ENCODE results near the gene ALDH1L2.

ALDH1L2 gene

GRCh38 chr12:105032703-105033357, 51.4 kb downstream of the ALDH1L2 start:
- no peak for DNase-seq (ENCODE audit: low spot score)

- no peak for DNase-seq (ENCODE audit: low spot score)
These were observed 53.1 kb downstream of the ALDH1L2 start for GRCh38 chr12:105030820-105031807.

DNA sequence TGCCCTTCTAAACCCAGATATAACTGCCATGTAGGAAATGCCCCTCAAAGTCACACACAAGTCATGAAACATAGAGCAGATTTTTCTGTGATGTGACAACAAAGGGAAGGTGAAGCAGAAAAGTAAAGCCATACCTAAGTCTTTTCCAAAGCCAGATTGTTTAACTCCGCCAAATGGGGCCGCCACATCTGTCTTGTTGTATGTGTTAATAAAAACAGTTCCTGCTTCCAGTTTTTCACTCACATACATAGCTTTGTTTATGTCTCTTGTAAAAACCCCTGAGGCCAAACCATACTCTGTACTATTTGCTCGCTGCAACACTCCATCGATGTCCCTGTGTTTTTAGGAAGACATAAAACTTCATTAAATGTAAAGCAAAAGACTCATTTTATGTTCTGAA, 57.8 kb downstream of the ALDH1L2 start:
- no peak for DNase-seq (ENCODE audit: low spot score)

GRCh38 chr12:105025890-105026289, 58.4 kb downstream of the ALDH1L2 start:
- no peak for DNase-seq (ENCODE audit: low spot score)

GRCh38 chr12:105024928-105025327, 59.3 kb downstream of the ALDH1L2 start:
- no peak for DNase-seq (ENCODE audit: low spot score)

- DNase-seq (ENCODE audit: low spot score) = no peak
These were observed 63.9 kb downstream of the ALDH1L2 start for GRCh38 chr12:105020241-105020962.

- no peak for DNase-seq (ENCODE audit: low spot score)
These were observed 65.5 kb downstream of the ALDH1L2 start for GRCh38 chr12:105018776-105019175.

DNA sequence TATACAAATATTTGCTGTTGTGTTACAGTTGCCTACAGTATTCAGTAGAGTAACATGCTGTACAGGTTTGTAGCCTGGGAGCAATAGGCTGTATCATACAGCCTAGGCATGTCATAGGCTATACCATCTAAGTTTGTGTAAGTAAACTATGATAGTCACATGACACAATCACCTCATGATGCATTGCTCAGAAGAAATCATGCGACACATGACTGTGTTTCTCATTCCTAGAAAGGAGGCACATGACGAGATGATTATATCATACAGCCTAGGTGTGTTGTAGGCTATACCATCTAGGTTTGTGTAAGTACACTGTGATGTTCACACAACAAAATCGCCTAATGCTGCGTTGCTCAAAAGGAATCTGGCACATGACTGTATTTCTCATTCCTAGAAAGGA, 66.2 kb downstream of the ALDH1L2 start:
- no peak for DNase-seq (ENCODE audit: low spot score)

DNA sequence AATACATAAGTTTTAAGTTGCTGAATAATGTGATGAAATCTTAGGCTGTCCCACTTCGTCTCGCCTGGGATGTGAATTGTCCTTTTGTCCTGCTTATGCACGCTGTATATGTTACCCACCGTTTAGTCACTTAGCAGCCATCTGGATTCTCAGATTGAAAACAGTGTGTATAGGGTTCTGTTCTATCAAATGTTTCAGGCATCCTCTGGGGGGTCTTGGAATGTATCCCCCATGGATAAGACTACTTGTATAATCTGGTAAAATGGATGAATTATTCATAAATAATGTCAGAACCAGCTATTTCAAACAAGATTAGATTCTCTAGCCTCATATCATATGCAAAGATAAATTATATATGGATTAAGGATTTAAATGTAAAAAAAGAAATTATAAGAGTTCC, 68.7 kb downstream of the ALDH1L2 start:
- DNase-seq (ENCODE audit: low spot score) = no peak

DNA sequence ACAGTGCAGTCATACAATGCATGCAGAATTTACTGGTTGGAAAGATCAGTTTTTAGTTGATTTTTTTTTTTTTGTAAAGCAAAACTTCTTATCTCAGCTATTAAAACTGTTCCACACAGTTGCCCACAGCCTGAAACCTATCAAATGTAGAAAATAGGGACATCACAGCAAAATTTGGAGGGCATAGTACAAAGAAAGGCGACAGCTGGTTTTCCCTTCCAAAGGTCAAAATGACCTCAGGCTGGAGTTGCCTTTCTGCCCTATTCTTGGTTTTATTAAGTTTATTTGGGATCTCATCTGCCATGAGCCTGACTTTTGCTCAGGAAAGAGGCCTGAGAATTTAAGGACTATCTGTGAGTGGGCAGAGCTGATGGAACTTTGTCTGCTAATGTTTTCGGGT, 69.7 kb downstream of the ALDH1L2 start:
- no peak for DNase-seq (ENCODE audit: low spot score)

- no peak for DNase-seq (ENCODE audit: low spot score)
These were observed 70.4 kb downstream of the ALDH1L2 start for GRCh38 chr12:105013892-105014291.

DNA sequence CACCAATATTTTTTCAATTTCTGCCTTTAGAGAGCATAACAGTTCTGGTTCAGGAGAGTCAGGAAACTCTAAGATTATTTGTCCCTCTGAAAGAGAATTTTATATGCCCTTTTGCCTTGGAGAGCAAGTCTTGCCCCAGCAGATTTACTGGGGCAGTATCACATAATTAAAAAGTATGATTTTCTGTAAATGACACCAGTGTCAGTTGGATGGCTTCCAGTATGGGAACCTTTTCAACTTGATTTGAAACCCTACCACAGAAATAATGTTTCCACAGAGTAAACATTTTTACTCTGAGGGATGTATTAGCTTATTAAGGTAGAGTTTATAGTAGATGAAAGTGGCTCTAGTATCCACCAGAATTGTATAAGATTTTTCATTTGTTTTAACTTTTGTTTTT, 82.8 kb downstream of the ALDH1L2 start:
- no peak for DNase-seq (ENCODE audit: low spot score)

DNA sequence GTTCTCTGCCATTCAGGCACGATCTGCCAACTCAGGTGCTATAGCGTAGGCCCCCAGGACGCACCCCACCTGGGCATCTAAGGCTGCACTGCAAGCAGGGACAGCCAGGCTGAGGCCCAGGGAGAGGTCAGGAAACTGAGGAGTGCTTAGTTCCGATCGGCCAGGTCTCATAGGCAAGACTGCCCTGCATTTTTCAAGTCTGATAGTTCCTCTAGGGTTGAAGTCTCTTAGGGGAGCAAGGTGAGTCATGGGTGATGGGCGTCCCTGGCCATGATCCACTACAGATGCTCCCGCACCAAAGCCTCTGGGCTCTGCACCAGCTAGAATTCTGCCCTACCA, 84.9 kb downstream of the ALDH1L2 start:
- no peak for DNase-seq (ENCODE audit: low spot score)

DNA sequence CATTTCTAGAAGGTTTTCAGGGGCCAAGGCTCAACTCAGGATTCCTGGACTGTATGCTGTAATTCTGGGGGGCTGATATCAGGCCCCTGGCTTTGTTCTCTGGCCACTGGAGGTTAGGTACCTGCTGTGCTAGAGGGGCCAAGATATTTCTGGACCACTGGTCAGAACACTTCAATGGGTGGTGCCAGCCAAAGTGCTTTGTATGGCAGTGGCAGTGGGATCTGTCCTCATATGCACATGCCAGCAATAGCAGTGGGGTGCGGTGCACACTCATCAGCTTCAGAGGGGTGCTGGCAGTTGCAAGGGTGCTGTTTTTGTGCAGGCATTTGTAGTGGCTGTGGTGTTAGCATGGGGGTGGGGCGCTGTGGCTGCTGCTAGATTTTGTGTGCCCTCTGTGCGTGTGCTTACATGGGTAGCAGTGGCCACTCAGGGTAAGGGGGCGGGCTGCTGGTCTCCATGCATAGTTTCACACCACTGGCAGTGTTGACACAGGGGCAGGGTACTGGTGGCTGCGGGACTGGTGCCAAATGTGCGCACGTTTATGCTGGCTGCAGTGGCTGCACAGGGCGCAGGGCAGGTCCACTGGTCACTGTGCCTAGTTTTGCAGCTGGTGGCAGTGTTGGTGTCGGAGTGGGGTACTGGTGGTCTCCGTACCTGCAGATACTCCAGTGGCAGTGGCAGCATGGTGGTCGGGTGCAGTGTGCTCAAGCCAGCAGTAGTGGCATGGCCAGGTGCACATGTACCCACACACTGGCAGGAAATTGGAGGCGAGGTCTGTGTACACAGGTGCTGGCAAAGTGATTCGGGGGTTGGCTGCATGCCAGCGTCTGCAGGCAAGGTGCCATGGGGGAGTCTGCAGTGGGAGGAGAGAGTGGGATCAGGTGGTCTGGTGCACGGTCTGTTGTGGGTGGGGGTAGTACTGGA, 85.6 kb downstream of the ALDH1L2 start:
- DNase-seq (ENCODE audit: low spot score) = no peak

DNA sequence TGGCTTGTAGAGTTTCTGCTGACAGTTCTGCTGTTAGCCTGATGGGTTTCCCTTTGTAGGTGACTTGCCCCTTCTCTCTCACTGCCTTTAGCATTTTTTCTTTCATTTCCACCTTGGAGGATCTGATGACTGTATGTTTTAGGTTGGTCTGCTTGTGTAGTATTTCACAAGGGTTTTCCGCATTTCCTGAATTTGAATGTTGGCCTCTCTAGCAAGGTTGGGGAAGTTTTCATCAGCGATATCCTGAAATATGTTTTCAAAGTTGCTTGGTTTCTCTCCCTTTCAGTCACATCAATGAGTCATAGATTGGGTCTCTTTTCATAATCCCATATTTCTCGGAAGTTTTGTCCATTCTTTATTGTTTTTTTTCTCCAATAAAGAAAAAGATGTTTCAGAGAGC, 86.7 kb downstream of the ALDH1L2 start:
- no peak for DNase-seq (ENCODE audit: low spot score)

DNA sequence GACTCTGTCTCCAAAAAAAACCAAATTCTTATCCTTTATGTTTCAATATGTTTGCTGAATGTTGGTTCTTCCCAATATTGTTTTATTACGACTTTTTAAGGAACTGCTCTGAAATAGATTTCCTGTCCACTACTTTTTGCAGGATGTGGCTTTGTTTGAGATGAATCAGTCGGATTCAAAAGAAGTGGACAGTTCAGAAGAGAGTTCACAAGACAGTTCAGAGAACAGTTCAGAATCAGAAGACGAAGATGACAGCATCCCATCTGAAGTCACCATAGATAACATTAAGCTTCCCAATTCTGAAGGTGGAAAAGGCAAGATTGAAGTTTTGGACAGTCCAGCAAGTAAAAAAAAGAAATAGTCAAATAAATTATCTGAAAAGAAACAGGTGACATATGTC, 89.9 kb downstream of the ALDH1L2 start:
- no peak for DNase-seq (ENCODE audit: low spot score)

DNA sequence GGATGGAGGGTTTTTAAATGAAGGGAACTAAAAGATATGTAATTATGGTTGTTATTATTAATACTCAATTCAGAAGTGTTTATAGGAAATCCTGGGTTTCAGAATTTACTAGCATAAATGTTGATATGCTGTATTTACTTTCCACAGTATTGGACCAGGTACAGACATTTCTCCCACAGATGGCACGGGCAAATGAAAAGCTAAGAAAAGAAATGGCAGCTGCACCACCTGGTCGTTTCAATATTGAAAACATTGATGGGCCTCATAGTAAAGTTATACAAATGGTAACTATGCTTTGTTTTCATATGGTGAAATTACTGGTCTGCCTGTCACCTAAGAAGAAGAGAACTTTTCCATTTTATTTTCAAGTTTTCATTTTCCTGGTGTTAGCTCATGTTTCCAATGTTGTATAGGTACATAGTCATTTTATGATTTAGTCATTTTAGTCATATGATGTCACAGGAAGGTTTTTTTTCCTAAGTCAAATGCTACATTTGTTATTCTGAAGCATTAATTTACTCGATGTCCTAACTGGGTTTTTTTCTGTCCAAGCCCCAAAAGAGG, 92.6 kb downstream of the ALDH1L2 start:
- DNase-seq (ENCODE audit: low spot score) = no peak

DNA sequence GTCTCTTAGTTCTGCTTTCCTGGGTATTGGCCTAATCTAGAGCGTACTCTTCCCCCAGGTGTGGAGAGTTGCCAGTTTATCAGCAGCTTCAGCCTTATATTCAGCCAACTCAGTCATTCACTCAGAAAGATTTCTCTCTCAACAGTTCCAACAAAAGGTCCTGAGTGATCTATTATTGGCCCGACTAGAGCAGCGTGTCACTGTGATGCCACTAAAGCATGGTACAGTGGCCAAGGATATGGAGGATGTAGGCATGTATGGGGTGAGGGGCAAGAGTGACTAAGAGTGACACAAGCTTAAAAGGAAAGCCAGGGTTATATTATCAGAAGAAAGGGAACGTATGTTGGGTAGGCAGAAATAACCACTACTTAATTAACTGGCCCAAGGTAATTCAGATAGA, 93.3 kb downstream of the ALDH1L2 start:
- no peak for DNase-seq (ENCODE audit: low spot score)

DNA sequence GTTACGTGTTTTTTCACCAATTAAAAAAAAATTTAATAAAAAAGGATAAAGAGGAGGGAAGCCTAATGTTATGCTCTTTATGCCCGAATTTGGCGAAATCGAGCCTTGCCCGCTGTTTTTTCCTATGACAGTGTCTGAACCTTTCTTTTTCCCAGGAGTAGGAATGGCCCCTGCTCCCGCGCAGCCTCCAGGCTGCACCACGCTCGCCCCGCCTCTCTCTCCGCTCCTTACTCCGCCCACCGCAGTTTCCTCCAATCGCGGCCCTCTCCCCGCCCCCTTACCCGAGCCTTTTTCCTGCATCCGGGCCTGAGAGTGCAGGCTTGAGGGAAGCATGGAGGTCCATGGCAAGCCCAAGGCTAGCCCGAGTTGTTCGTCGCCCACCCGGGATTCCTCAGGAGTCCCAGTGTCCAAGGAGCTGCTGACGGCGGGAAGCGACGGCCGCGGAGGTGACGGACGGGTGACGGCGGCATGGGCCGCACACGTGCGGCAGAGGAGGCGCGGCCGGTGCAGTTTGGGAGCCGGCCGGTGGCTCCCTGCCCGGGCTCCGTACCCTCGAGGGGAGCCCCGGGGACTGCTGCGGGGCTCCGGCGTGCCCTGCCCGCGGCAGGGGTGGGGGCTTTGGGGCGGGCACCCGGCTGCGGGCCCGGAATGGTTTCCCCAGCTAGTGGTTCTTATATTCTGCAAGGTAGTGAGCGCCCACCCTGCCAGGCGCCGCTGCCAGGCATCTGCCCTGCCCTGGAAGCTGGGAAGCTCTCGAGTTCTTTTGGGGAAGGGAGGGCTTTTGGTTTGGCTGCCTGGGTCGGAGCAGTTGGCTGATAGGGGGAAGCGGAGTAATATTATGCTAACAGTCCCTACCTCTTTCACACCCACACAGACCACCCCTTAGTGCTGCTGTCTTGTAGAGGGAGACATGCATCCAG, 98.0 kb downstream of the ALDH1L2 start, which contains the start of gene NOPCHAP1:
NOPCHAP1 (plus strand) TSS at position 295 of the 920 bp plus-strand sequence; CDS start at position 332, 37 bp downstream.
- DNase-seq (ENCODE audit: low spot score) = peak; percentile 78

- DNase-seq (ENCODE audit: low spot score) = no peak
These were observed 99.1 kb downstream of the ALDH1L2 start for GRCh38 chr12:104985206-104985605.

Data from CD4-positive, alpha-beta T cell treated with Interleukin-6 at 100 ng/mL for 8 hours (primary cell).